HEK293T (cell line): ENCODE data around the gene CLCN1.
A peak's percentile ranks its signal among the peaks of the same experiment; 100 is the strongest.

ENCODE experiments used
- CTCF ChIA-PET: fragments of 350-600 bp; formaldehyde crosslinking; extraction: SDS; loops from one replicate; lab custom pipeline; 2021; ENCODE audit warnings: antibody characterized with exemption, inconsistent platforms; lab: Yijun Ruan, JAX
- POLR2A ChIA-PET: fragments of 350-600 bp; formaldehyde crosslinking; extraction: SDS; loops from one replicate; lab custom pipeline; 2020; ENCODE audit warnings: antibody characterized with exemption, inconsistent platforms; lab: Yijun Ruan, JAX
- DNase-seq: peaks from one replicate; pipeline ENCODE4 v3.0.0; 2012; ENCODE audit warnings: mixed read lengths; ENCODE audit errors: extremely low spot score
- ARNT ChIP-seq: fragments of 450-650 bp; IDR thresholded peaks from 2 replicates; pipeline ENCODE4 v1.6.1; 2017; ENCODE audit warnings: mild to moderate bottlenecking
- BHLHE40 ChIP-seq: fragments of 450-650 bp; IDR thresholded peaks from 2 replicates; pipeline ENCODE4 v1.6.1; 2016; ENCODE audit warnings: mild to moderate bottlenecking, moderate library complexity, borderline replicate concordance
- CTBP1 ChIP-seq: fragments of 450-650 bp; IDR thresholded peaks from 2 replicates; pipeline ENCODE4 v1.6.1; 2016; ENCODE audit warnings: borderline replicate concordance
- ELF4 ChIP-seq: fragments of 450-650 bp; IDR thresholded peaks from 2 replicates; pipeline ENCODE4 v1.6.1; 2017; ENCODE audit warnings: antibody characterized with exemption
- FOXA1 ChIP-seq: fragments of 450-650 bp; IDR thresholded peaks from 2 replicates; pipeline ENCODE4 v1.6.1; 2016; ENCODE audit warnings: mild to moderate bottlenecking
- FOXK2 ChIP-seq: fragments of 450-650 bp; IDR thresholded peaks from 2 replicates; pipeline ENCODE4 v1.6.1; 2016; ENCODE audit warnings: mild to moderate bottlenecking
- FOXM1 ChIP-seq: fragments of 450-650 bp; IDR thresholded peaks from 2 replicates; pipeline ENCODE4 v1.6.1; 2017; ENCODE audit warnings: mild to moderate bottlenecking, borderline replicate concordance
- HDGF ChIP-seq: fragments of 450-650 bp; IDR thresholded peaks from 2 replicates; pipeline ENCODE4 v1.6.1; 2017; ENCODE audit warnings: antibody characterized with exemption, borderline replicate concordance
- L3MBTL2 ChIP-seq: fragments of 450-650 bp; conservative IDR thresholded peaks from 2 replicates; pipeline ENCODE4 v1.6.1; 2016; ENCODE audit warnings: mild to moderate bottlenecking
- LEF1 ChIP-seq: fragments of 450-650 bp; IDR thresholded peaks from 2 replicates; pipeline ENCODE4 v1.6.1; 2017; ENCODE audit warnings: mild to moderate bottlenecking, borderline replicate concordance
- NFRKB ChIP-seq: fragments of 450-650 bp; IDR thresholded peaks from 2 replicates; pipeline ENCODE4 v1.6.1; 2016; ENCODE audit warnings: mild to moderate bottlenecking, moderate library complexity
- SP1 ChIP-seq: fragments of 450-650 bp; IDR thresholded peaks from 2 replicates; pipeline ENCODE4 v1.6.1; 2017
- SUZ12 ChIP-seq: fragments of 450-650 bp; IDR thresholded peaks from 2 replicates; pipeline ENCODE4 v1.6.1; 2016; ENCODE audit warnings: mild to moderate bottlenecking
- TARDBP ChIP-seq: fragments of 450-650 bp; IDR thresholded peaks from 2 replicates; pipeline ENCODE4 v1.6.1; 2016
- ZNF384 ChIP-seq: fragments of 450-650 bp; IDR thresholded peaks from 2 replicates; pipeline ENCODE4 v1.6.1; 2016
- TF ChIP-seq, protein P1 (sequence below): fragments of 450-650 bp; IDR thresholded peaks from 2 replicates; pipeline ENCODE4 v1.6.1; 2016

Gene CLCN1

DNA sequence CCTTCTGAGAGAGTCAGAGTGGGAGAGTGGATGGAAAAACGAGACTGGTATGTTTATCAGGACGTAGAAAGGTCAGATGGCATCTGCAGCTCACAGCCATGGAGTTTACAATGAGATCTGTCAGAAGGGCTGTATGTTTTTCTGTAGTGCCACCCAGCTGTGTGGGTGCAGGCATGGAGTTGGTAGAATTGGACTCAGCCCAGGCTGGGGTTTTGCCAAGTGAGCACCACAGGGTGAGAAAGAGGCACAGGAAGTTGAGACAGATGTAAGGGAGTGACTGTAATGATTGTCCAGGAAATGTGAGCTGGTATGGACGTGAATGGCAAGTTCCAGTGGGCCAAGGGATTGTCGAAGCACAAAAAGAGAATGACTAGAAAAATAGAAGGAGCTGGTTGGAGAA, 56.2 kb downstream of the CLCN1 start:
- POLR2A ChIA-PET: interaction anchor here (1.6 kb wide), 1 partner anchor 8 kb away, joined by 7 read pairs; no protein-coding TSS in a partner anchor
- DNase-seq: no peak
- TF ChIP-seq SUZ12 (no peak), SP1 (no peak), TARDBP (no peak), FOXM1 (no peak), LEF1 (no peak), ARNT (no peak), HDGF (no peak), CTBP1 (no peak), ELF4 (no peak), BHLHE40 (no peak), FOXA1 (no peak), FOXK2 (no peak)
- TF ChIP-seq, protein P1, sequence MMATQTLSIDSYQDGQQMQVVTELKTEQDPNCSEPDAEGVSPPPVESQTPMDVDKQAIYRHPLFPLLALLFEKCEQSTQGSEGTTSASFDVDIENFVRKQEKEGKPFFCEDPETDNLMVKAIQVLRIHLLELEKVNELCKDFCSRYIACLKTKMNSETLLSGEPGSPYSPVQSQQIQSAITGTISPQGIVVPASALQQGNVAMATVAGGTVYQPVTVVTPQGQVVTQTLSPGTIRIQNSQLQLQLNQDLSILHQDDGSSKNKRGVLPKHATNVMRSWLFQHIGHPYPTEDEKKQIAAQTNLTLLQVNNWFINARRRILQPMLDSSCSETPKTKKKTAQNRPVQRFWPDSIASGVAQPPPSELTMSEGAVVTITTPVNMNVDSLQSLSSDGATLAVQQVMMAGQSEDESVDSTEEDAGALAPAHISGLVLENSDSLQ: no peak
- CTCF ChIA-PET: interaction anchor here (0.7 to 1.0 kb wide), 2 partner anchors 12 to 27 kb away, joined by 3 read pairs; no protein-coding TSS in a partner anchor

DNA sequence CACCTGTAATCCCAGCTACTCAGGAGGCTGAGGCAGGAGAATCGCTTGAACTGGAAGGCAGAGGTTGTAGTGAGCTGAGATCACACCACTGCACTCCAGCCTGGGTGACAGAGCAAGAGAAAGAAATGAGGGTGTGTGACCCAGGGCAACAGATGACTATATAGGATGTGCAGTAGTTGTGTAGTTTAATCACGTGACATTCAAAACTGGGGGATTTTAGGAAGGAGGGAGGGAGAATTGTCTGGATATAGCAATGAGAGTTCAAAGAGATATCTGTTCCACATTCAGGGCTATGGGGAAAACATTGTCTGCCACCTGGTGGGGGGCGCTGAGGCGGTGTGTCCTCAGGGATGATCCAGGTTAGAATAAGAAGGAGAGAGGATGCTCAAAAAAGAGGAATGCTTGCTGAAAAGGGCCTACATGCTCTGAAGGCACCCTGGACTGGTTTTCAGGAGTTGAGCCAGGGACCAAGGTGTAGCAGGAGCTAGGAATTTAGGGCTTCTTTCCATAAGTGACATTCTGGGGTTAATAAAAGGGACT, 57.4 kb downstream of the CLCN1 start:
- DNase-seq: no peak
- TF ChIP-seq ELF4 (no peak), L3MBTL2 (no peak), FOXM1 (no peak), FOXK2 (no peak)
- ChIA-PET CTCF (interaction anchor here (0.8 kb wide), 1 partner anchor 914 kb away, joined by 3 read pairs; no protein-coding TSS in a partner anchor), POLR2A (no interaction called here)

DNA sequence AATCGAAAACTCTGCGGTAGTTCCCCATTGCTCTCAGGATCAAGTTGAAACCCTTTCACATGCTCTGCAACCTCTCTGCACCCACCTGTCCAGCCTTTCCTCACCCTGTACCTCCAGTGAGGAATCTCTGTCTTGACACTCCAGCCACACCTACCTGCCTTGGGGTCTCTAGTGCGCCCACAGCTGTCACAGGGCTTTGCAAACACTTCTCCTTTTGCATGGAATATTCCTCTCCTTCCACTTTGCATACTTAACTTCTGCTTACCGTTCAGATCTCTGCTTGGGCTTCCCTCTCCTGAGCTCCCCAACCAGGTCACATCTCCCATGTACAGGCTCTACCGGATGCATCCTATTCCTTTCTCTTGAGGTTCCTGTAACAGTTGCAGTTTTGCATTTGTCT, 58.6 kb downstream of the CLCN1 start:
- no peak for DNase-seq
- ChIA-PET POLR2A (no interaction called here), CTCF (no interaction called here)
- TF ChIP-seq, protein P1: no peak
- TF ChIP-seq HDGF: no peak
- TF ChIP-seq FOXA1: no peak
- no peak for TF ChIP-seq BHLHE40
- TF ChIP-seq ELF4: no peak
- no peak for TF ChIP-seq CTBP1

DNA sequence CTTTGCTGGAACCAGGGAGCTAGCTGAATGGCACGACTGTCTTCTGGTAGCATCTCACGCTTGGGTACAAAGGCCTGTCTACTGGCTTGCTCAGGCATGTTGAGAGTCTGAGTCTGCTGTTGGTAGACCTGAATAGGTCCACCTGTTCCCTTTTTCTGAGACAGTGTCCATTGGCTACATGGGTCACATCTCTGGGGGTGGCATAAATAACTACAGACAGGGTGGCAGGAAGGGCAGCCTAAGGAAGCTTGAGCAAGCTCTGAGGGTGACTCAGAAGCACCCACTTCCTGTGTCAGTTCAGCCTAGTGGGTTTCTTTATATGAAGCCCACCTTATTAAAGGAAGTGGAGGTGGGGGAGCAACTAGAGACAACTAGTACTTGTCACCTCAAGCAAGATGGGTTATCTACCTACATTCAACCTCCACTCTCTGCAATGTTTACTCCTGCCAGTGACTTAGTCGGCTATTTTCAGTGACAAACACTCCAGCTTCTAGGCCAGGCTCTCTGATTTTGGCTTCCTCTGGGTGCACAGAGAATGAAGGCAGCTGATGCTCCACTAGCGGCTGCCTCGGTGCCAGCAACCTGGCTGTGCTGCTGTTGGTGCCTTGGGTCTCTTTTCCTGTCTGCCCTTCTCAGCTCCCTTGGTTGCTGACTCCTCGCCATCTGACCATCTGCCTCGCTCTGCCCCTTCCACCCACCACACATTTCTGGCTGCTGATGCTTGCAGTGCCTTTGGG, 59.6 kb downstream of the CLCN1 start:
- no peak for DNase-seq
- ChIA-PET POLR2A (no interaction called here), CTCF (interaction anchor here (0.6 kb wide), 1 partner anchor 28 kb away, joined by 5 read pairs; no protein-coding TSS in a partner anchor)
- TF ChIP-seq BHLHE40 (no peak), FOXM1 (no peak)
- TF ChIP-seq, protein P1: no peak

DNA sequence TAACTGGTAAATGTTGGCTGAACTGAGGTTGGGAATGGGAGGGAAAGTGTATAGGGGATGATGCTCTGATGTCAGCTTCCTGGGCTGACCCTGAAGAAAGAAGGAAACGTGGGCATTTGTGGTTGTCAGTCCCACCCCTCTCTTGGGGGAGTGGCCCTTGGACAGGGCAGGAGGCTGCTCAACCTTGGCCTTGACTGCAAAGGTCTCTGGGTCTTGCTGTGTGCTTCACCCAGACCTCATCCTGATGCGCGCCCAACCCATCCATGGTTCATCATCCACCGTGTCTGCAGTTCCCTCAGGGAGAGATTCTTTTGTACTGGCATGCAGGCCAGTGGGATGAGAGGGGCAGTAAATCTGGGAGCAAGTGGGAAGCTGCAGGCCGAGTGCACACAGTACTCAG, 60.5 kb downstream of the CLCN1 start:
- TF ChIP-seq LEF1: no peak
- no peak for TF ChIP-seq FOXK2
- no peak for TF ChIP-seq NFRKB
- TF ChIP-seq TARDBP: no peak
- TF ChIP-seq, protein P1: no peak
- no peak for TF ChIP-seq SUZ12
- TF ChIP-seq HDGF: no peak
- TF ChIP-seq SP1: no peak
- no peak for TF ChIP-seq CTBP1
- no peak for TF ChIP-seq ZNF384
- no peak for TF ChIP-seq FOXM1
- no peak for TF ChIP-seq L3MBTL2
- no peak for TF ChIP-seq ARNT
- TF ChIP-seq BHLHE40: no peak
- TF ChIP-seq FOXA1: no peak
- TF ChIP-seq ELF4: no peak
- no peak for DNase-seq
- CTCF ChIA-PET: no interaction called here
- POLR2A ChIA-PET: no interaction called here

DNA sequence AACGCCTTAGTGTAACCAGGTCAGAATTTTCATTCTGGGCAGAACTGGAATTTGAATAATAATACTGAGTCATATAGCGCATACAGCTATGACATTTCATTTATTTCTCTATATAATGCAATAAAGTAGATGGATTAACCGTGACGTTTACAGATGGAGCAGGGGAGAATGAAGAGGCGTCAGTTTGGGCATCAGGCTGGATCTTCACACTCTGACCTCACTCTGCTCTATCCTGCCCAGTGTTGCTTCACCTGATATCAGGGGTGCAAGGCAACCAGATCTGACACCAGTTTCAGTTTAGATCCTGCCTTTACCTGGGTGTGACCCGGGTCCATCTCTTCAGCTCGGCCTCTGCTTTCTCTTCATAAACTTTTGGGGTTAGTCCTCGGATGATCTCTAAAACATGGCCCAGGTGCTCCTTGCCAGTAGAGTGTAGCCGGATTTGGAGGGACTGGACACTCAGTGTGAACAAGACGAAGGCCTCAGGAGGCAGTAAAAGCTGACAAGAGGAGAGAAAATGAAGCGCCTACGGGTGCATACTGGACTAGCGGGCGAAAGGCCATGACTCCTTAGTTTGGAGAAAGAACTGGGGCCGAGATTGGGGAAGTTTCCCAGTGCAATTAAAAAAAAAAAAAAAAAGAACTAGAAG, 63.8 kb downstream of the CLCN1 start:
- ChIA-PET POLR2A (interaction anchor here (0.6 to 1.4 kb wide), 13 partner anchors 8 to 92 kb away, joined by 3 to 8 read pairs (median 4); partner anchors contain the start of genes CASP2 and FAM131B), CTCF (interaction anchor here (0.6 to 2.7 kb wide), 20 partner anchors 10 to 583 kb away, joined by 3 to 14 read pairs (median 4); partner anchors contain the start of gene EPHA1)
- DNase-seq: peak; percentile 50
- no peak for TF ChIP-seq FOXK2
- no peak for TF ChIP-seq CTBP1
- no peak for TF ChIP-seq TARDBP
- no peak for TF ChIP-seq HDGF
- TF ChIP-seq SP1: no peak
- TF ChIP-seq, protein P1: no peak
- no peak for TF ChIP-seq LEF1
- TF ChIP-seq ZNF384: peak; percentile 94
- no peak for TF ChIP-seq FOXM1
- TF ChIP-seq ELF4: no peak
- TF ChIP-seq L3MBTL2: peak; percentile 91
- TF ChIP-seq NFRKB: no peak
- TF ChIP-seq SUZ12: no peak
- no peak for TF ChIP-seq FOXA1
- TF ChIP-seq ARNT: no peak
- no peak for TF ChIP-seq BHLHE40
